Measurements from ENCODE around the gene SRL. TPM values are rescaled to one million over a fixed set of nuclear protein-coding genes. Genes with fewer than 3 reads are reported as not detected.
A peak's percentile ranks its signal among the peaks of the same experiment; 100 is the strongest.

The SRL gene
- total RNA-seq (2014; rRNA removed; shearing (Covaris generic)) = 0.07 TPM in 1 of 2 replicates, not detected in the other

DNA sequence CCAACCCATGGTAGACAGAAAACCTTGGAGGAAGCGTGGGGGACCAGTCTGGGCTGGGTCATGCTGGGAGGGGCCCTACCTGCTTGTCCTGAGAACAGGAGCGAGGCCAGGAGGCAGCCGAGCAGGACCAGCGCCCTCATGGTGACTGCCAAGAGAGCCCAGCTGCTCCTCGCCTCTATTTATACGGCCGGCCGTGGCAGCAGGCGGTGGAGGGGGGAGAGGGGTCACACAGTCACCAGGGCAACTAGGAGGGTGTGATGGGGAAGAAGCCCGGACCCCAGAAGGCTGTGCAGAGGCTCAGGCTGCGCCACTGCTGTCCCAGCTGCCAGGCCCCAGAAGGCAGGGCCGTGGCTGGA is at the start of gene SRL:
Gene SRL (minus strand): TSS at position 153 of the 356 bp plus-strand sequence. CDS start 13 bp downstream, at position 140.
- DNase-seq = peak; percentile 35
- Histone ChIP-seq H3K4me3 (ENCODE audit: insufficient read depth, low read depth, low read length) (no peak within 1 kb of the TSS), H3K36me3 (replicated peaks; ENCODE audit: control insufficient read depth, insufficient read depth, low read length) (no peaks in the 10 kb centered on the region), H3K27me3 (ENCODE audit: control insufficient read depth, insufficient read depth, low read length) (no peaks in the 10 kb centered on the region; the same call in 1 of the 2 replicates)

GRCh38 chr16:4290236-4290830 is 48.5 kb upstream of the SRL start:
- no peaks in the 10 kb centered on the region for H3K27me3 ChIP-seq (ENCODE audit: control insufficient read depth, insufficient read depth, low read length)
- H3K4me3 ChIP-seq (ENCODE audit: insufficient read depth, low read depth, low read length) = no peak overlapping the region
- peak; percentile 41 for DNase-seq
- H3K36me3 ChIP-seq (replicated peaks; ENCODE audit: control insufficient read depth, insufficient read depth, low read length) = no peaks in the 10 kb centered on the region

- peak; percentile 97 for DNase-seq
- Histone ChIP-seq H3K4me3 (ENCODE audit: insufficient read depth, low read depth, low read length) (no peak overlapping the region), H3K36me3 (replicated peaks; ENCODE audit: control insufficient read depth, insufficient read depth, low read length) (no peaks in the 10 kb centered on the region), H3K27me3 (ENCODE audit: control insufficient read depth, insufficient read depth, low read length) (no peaks in the 10 kb centered on the region; the same call in 1 of the 2 replicates)
These were observed 46.5 kb upstream of the SRL start for GRCh38 chr16:4288148-4288921.

- Histone ChIP-seq H3K36me3 (replicated peaks; ENCODE audit: control insufficient read depth, insufficient read depth, low read length) (no peaks in the 10 kb centered on the region), H3K4me3 (ENCODE audit: insufficient read depth, low read depth, low read length) (no peak overlapping the region), H3K27me3 (ENCODE audit: control insufficient read depth, insufficient read depth, low read length) (no peaks in the 10 kb centered on the region; the same call in 1 of the 2 replicates)
- DNase-seq = peak; percentile 13
These were observed 43.3 kb upstream of the SRL start for GRCh38 chr16:4285167-4285566.

GRCh38 chr16:4283939-4284338 is 42.1 kb upstream of the SRL start:
- no peak for DNase-seq

GRCh38 chr16:4283441-4283840 is 41.6 kb upstream of the SRL start:
- H3K27me3 ChIP-seq (ENCODE audit: control insufficient read depth, insufficient read depth, low read length) = no peaks in the 10 kb centered on the region; the same call in 1 of the 2 replicates
- no peaks in the 10 kb centered on the region for H3K36me3 ChIP-seq (replicated peaks; ENCODE audit: control insufficient read depth, insufficient read depth, low read length)
- no peak overlapping the region for H3K4me3 ChIP-seq (ENCODE audit: insufficient read depth, low read depth, low read length)
- no peak for DNase-seq

More at GRCh38 chr16:4283939-4284338, 42.1 kb upstream of the SRL start:
- Histone ChIP-seq H3K27me3 (ENCODE audit: control insufficient read depth, insufficient read depth, low read length) (no peaks in the 10 kb centered on the region; the same call in 1 of the 2 replicates), H3K4me3 (ENCODE audit: insufficient read depth, low read depth, low read length) (no peak overlapping the region), H3K36me3 (replicated peaks; ENCODE audit: control insufficient read depth, insufficient read depth, low read length) (no peaks in the 10 kb centered on the region)

DNA sequence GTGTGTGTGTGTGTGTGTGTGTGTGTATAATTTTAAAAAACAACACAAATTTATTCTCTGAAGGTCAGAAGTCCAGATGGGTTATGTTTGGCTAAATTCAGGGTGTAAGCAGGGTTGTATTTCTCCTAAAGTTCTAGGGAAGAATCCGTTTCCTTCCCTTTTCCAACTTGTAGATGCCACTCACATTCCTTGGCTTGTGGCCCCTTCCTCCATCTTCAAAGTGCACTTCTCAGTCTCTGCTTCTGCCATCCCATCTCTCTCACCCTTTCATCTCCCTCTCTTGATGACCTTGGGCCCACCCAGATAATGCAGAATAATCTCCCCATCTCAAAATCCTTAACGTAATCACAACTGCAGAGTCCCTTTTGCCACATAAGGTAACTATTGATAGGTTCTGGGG is 38.7 kb upstream of the SRL start:
- no peaks in the 10 kb centered on the region for H3K36me3 ChIP-seq (replicated peaks; ENCODE audit: control insufficient read depth, insufficient read depth, low read length)
- H3K4me3 ChIP-seq (ENCODE audit: insufficient read depth, low read depth, low read length) = no peak overlapping the region
- no peak for DNase-seq
- no peaks in the 10 kb centered on the region; the same call in 1 of the 2 replicates for H3K27me3 ChIP-seq (ENCODE audit: control insufficient read depth, insufficient read depth, low read length)

GRCh38 chr16:4277987-4278513 is 36.2 kb upstream of the SRL start:
- no peak for DNase-seq
- Histone ChIP-seq H3K4me3 (ENCODE audit: insufficient read depth, low read depth, low read length) (no peak overlapping the region), H3K36me3 (replicated peaks; ENCODE audit: control insufficient read depth, insufficient read depth, low read length) (no peaks in the 10 kb centered on the region), H3K27me3 (ENCODE audit: control insufficient read depth, insufficient read depth, low read length) (no peaks in the 10 kb centered on the region)

DNA sequence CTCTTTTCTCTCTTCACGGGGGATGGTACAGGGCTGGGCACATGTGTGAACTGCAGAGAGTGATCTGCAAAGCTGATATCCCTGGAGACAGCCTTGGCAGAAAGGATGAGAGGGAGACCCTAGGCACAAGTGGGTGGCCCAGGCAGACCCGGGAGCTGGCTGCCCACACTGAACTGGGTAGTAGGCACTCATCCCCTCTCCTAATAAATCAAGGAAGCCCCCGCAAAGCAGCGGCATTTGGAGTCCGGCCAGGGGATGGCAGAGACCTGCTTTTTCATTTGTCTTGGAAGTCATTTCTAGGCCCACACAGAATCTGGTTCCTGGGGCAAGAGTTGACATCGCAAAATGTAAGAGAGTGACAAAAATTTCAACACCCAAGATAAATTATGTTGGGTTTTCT is 34.0 kb upstream of the SRL start:
- Histone ChIP-seq H3K36me3 (replicated peaks; ENCODE audit: control insufficient read depth, insufficient read depth, low read length) (no peaks in the 10 kb centered on the region), H3K4me3 (ENCODE audit: insufficient read depth, low read depth, low read length) (no peak overlapping the region), H3K27me3 (ENCODE audit: control insufficient read depth, insufficient read depth, low read length) (no peaks in the 10 kb centered on the region)
- no peak for DNase-seq

- Histone ChIP-seq H3K36me3 (replicated peaks; ENCODE audit: control insufficient read depth, insufficient read depth, low read length) (no peaks in the 10 kb centered on the region; the same call in 1 of the 2 replicates), H3K27me3 (ENCODE audit: control insufficient read depth, insufficient read depth, low read length) (no peaks in the 10 kb centered on the region), H3K4me3 (ENCODE audit: insufficient read depth, low read depth, low read length) (peak overlapping the region; percentile 89)
- DNase-seq = peak; percentile 93
These were observed 32.0 kb upstream of the SRL start for GRCh38 chr16:4273858-4274311.

DNA sequence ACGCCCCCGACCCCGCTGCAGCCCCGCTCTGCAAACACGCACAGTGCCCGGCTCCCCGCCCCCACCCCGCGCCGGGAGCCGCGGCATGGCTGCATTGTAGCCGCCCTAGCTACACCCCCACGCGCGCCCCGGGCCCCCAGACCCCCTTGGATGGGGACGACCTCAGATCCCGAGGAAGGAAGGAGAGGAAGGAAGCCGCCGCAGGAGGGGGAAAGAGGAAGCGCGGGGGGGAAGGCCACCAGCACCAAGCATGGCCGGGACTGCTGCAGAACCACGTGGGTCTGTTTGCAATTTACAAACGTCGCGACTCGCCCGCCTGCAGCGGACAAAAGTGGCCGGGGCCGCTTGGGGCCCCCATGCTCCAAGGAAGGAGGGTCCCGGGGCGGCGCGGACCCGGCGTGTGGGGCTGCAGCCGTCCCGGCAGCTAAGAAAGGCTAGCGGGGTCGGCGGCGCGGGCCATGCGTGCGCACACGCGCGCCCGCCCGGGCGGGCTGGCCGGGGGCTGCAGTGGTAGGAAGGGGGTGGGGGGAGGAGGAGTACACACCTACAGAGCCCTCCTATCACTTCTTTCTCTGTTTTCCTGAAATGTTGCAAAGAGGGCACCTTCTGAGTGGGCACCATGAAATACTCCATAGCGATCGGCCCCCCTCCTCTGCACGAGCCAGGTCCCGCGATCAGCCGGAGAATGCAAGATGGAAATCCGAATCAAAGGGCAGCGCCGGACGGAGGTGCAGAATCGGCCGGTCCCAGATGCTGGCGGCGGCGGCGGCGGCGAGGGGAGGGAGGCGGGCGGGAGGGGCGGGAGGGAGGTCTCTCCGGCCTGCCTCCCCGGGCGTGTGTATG is 30.5 kb upstream of the SRL start:
- DNase-seq = peak; percentile 90
- Histone ChIP-seq H3K4me3 (ENCODE audit: insufficient read depth, low read depth, low read length) (peak overlapping the region; percentile 89), H3K36me3 (replicated peaks; ENCODE audit: control insufficient read depth, insufficient read depth, low read length) (no peaks in the 10 kb centered on the region; the same call in 1 of the 2 replicates), H3K27me3 (ENCODE audit: control insufficient read depth, insufficient read depth, low read length) (no peaks in the 10 kb centered on the region)

GRCh38 chr16:4271176-4272113 is 29.6 kb upstream of the SRL start:
- Histone ChIP-seq H3K4me3 (ENCODE audit: insufficient read depth, low read depth, low read length) (peak overlapping the region; percentile 89), H3K36me3 (replicated peaks; ENCODE audit: control insufficient read depth, insufficient read depth, low read length) (no peaks in the 10 kb centered on the region; the same call in 1 of the 2 replicates), H3K27me3 (ENCODE audit: control insufficient read depth, insufficient read depth, low read length) (no peaks in the 10 kb centered on the region)
- DNase-seq = peak; percentile 94

DNA sequence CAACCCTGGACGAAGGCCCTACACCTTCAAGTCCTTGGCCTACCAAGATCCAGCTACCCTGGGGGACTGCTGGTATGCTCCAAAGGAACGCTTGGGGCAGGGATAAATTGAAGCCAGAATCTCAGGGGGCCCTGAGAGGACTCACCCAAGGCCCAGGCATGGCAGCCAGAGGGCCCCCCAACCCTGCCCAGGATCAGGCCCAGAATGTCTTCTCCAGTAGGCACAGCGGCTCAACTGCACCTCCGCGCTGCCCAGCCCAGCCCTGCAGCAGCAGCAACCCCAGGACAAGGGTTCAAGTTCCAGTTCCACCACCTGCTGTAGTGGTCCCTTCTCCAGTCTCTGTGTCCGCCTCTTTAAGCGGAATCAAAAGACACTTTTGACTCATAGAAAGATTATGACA is 28.7 kb upstream of the SRL start:
- Histone ChIP-seq H3K4me3 (ENCODE audit: insufficient read depth, low read depth, low read length) (peak overlapping the region; percentile 89; the same call in 1 of the 2 replicates), H3K27me3 (ENCODE audit: control insufficient read depth, insufficient read depth, low read length) (no peaks in the 10 kb centered on the region), H3K36me3 (replicated peaks; ENCODE audit: control insufficient read depth, insufficient read depth, low read length) (no peaks in the 10 kb centered on the region; the same call in 1 of the 2 replicates)
- peak; percentile 38 for DNase-seq
